Stimulated activated CD4-positive, alpha-beta T cell treated with anti-CD3 and anti-CD28 coated beads, Interleukin-1b, Interleukin-23, amount 100 ng/mL, for 1 hour (primary cell): ENCODE measurements around the gene NTN1.

Experiments used
- DNase-seq, 2 donors: peaks; one replicate each; pipeline ENCODE4 v3.0.0-alpha.2; 2020; ENCODE audit warnings: low read depth in 2 of 2

The NTN1 gene

GRCh38 chr17:9006175-9006767 lies 15.0 kb upstream of the NTN1 start:
- DNase-seq: no peak

- DNase-seq: no peak
Measured at GRCh38 chr17:9007052-9007714, 14.1 kb upstream of the NTN1 start.

GRCh38 chr17:9009096-9009495 lies 12.2 kb upstream of the NTN1 start:
- no peak for DNase-seq

GRCh38 chr17:9009737-9010136 lies 11.6 kb upstream of the NTN1 start:
- no peak for DNase-seq

GRCh38 chr17:9011001-9011400 lies 10.3 kb upstream of the NTN1 start:
- DNase-seq: no peak

- DNase-seq: no peak
Measured at GRCh38 chr17:9016941-9017552, 4.3 kb upstream of the NTN1 start.

GRCh38 chr17:9018726-9019125 lies 2.6 kb upstream of the NTN1 start:
- DNase-seq: no peak

GRCh38 chr17:9020096-9020823 lies 1.1 kb upstream of the NTN1 start:
- DNase-seq: no peak

- DNase-seq: no peak
Measured at GRCh38 chr17:9020824-9021157, 519 bp upstream of the NTN1 start.

GRCh38 chr17:9021992-9022572 lies 772 bp downstream of the NTN1 start:
- DNase-seq: no peak

GRCh38 chr17:9022573-9023391 lies 1.5 kb downstream of the NTN1 start:
- DNase-seq: no peak

GRCh38 chr17:9023392-9024218 lies 2.3 kb downstream of the NTN1 start:
- no peak for DNase-seq

GRCh38 chr17:9024497-9024896 lies 3.2 kb downstream of the NTN1 start:
- no peak for DNase-seq

- DNase-seq: no peak
Measured at GRCh38 chr17:9026741-9027140, 5.4 kb downstream of the NTN1 start.

GRCh38 chr17:9028202-9028987 lies 7.1 kb downstream of the NTN1 start:
- no peak for DNase-seq

- DNase-seq: no peak
Measured at GRCh38 chr17:9028988-9029570, 7.8 kb downstream of the NTN1 start.

GRCh38 chr17:9032151-9032550 lies 10.8 kb downstream of the NTN1 start:
- DNase-seq: no peak

- DNase-seq: no peak
Measured at GRCh38 chr17:9032583-9032982, 11.3 kb downstream of the NTN1 start.

- DNase-seq: no peak
Measured at GRCh38 chr17:9035249-9035648, 13.9 kb downstream of the NTN1 start.

- DNase-seq: no peak
Measured at GRCh38 chr17:9036336-9036735, 15.0 kb downstream of the NTN1 start.
